Tibial nerve (tissue), 3 donors: Measurements from ENCODE around the gene PFKFB4.

Experiments
- POLR2A ChIP-seq, 2 donors: fragments of 450-650 bp; IDR thresholded peaks; one replicate each; pipeline ENCODE4 v1.6.1; 2017; ENCODE audit warnings: antibody characterized with exemption in 2 of 2, mild to moderate bottlenecking in 2 of 2, moderate library complexity in 2 of 2
- TF ChIP-seq, protein P1 (sequence below), 5 experiments: fragments of 200-600 bp in 3 of 5; fragments of 450-650 bp in 2 of 5; sonication (generic) in 3 of 5; IDR thresholded peaks; one replicate each; pipeline ENCODE4 v1.5.1; 2016 to 2019; ENCODE audit warnings: antibody characterized with exemption in 5 of 5, mild to moderate bottlenecking in 3 of 5, moderate library complexity in 2 of 5

DNA sequence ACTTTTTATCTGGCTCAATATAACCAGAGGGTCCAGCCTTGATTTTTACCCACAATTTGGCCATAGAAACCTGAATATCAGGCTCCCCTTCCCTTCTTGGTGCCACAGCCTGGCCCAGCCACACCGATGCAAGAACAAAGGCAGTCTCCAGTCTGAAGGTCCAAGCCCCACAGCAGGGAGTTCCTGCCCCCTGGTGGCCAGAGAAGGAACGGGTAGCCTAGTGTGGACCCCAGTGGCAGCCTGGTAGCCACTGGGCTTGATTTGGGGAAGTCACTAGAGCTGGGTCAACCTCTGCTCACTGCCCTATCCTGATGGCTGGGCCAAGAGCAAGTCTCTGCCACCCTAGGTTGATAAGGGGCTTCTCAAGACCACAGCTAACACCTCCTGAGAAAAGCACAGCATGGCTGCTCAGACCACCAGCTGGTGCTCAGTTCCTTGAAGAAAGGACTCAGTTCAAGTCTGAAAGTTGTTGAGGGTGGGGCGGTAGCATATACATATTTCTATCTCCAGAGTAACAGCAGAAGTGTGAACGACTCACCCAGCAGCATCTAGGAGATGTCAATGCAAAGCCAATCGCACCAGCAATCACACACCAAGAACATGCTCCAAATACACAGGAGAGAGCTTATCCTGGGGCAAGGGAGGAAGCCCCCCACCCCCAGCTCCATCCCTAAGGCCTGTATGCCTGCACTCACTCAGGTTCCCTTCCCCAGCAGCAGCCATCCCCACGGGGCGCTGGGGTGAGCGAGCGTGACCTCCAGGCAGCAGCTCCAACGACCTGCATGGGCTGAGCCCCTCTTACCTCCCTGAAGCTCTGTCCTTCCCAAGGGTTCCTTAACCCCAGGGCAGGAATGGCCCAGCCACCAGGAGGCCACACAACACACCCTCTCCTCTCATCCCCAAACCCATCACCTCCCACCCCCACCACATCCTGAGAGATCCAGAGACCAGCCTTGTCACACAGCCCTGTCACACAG is 7.6 kb downstream of the PFKFB4 start:
- TF ChIP-seq, protein P1, sequence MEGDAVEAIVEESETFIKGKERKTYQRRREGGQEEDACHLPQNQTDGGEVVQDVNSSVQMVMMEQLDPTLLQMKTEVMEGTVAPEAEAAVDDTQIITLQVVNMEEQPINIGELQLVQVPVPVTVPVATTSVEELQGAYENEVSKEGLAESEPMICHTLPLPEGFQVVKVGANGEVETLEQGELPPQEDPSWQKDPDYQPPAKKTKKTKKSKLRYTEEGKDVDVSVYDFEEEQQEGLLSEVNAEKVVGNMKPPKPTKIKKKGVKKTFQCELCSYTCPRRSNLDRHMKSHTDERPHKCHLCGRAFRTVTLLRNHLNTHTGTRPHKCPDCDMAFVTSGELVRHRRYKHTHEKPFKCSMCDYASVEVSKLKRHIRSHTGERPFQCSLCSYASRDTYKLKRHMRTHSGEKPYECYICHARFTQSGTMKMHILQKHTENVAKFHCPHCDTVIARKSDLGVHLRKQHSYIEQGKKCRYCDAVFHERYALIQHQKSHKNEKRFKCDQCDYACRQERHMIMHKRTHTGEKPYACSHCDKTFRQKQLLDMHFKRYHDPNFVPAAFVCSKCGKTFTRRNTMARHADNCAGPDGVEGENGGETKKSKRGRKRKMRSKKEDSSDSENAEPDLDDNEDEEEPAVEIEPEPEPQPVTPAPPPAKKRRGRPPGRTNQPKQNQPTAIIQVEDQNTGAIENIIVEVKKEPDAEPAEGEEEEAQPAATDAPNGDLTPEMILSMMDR (IDR thresholded peaks at IDR 0.05) = peak; percentile 92 to 98 (median 96)
- TF ChIP-seq POLR2A (IDR thresholded peaks at IDR 0.05) = no peak
